HEK293 (cell line): ENCODE measurements around the gene NCAPG2.

Experiments used
- CTCF ChIP-seq: fragments of 450-650 bp; formaldehyde crosslinking; IDR thresholded peaks from 2 replicates; pipeline ENCODE4 v1.5.1; 2016; ENCODE audit warnings: missing biosample characterization, missing genetic modification characterization
- OSR2 ChIP-seq: fragments of 450-650 bp; formaldehyde crosslinking; IDR thresholded peaks from 2 replicates; pipeline ENCODE4 v1.5.1; 2016; ENCODE audit warnings: missing biosample characterization, missing genetic modification characterization
- OVOL3 ChIP-seq: fragments of 450-650 bp; formaldehyde crosslinking; IDR thresholded peaks from 2 replicates; pipeline ENCODE4 v1.5.1; 2016; ENCODE audit warnings: missing biosample characterization, missing genetic modification characterization
- REPIN1 ChIP-seq: fragments of 450-650 bp; formaldehyde crosslinking; IDR thresholded peaks from 2 replicates; pipeline ENCODE4 v1.5.1; 2017; ENCODE audit warnings: missing biosample characterization, missing genetic modification characterization, low read depth
- YY1 ChIP-seq: fragments of 450-650 bp; formaldehyde crosslinking; IDR thresholded peaks from 2 replicates; pipeline ENCODE4 v1.5.1; 2018; ENCODE audit warnings: missing biosample characterization, missing genetic modification characterization
- YY2 ChIP-seq: fragments of 450-650 bp; formaldehyde crosslinking; IDR thresholded peaks from 2 replicates; pipeline ENCODE4 v1.5.1; 2016; ENCODE audit warnings: missing biosample characterization, missing genetic modification characterization
- ZBTB48 ChIP-seq: fragments of 450-650 bp; formaldehyde crosslinking; IDR thresholded peaks from 2 replicates; pipeline ENCODE4 v1.5.1; 2016; ENCODE audit warnings: missing biosample characterization, missing genetic modification characterization
- ZNF624 ChIP-seq: fragments of 450-650 bp; formaldehyde crosslinking; IDR thresholded peaks from 2 replicates; pipeline ENCODE4 v1.5.1; 2017; ENCODE audit warnings: missing biosample characterization, missing genetic modification characterization
- ZNF664 ChIP-seq: fragments of 450-650 bp; formaldehyde crosslinking; IDR thresholded peaks from 2 replicates; pipeline ENCODE4 v1.5.1; 2016; ENCODE audit warnings: missing biosample characterization, missing genetic modification characterization

GRCh38 chr7:158655931-158656441 is 48.6 kb downstream of the NCAPG2 start:
- TF ChIP-seq YY2 (no peak), ZNF624 (tag by site-specific recombination) (no peak), OVOL3 (tag by site-specific recombination) (no peak), YY1 (tag by site-specific recombination) (no peak), REPIN1 (tag by site-specific recombination) (no peak), ZNF664 (no peak), OSR2 (tag by site-specific recombination) (no peak), ZBTB48 (tag by site-specific recombination) (no peak), CTCF (tag by site-specific recombination) (no peak)
